Stimulated activated memory B cell treated with anti-CD40 and anti-IgM and Interleukin-4, amounts not matched to agents 10 μg/mL and 1 μg/mL and 100 μg/mL, for 72 hours (primary cell): Measurements from ENCODE around the gene SMIM17.

ENCODE experiments used
- ATAC-seq: fragments of 150-1000 bp; cut with Tn5 transposase; 2 replicates; pipeline ENCODE4 v1.10.0; 2021
- H3K27ac Mint-ChIP-seq: one replicate; pipeline ENCODE4 v1.8.0; 2022; ENCODE audit warnings: mild to moderate bottlenecking, mixed read lengths
- H3K27me3 Mint-ChIP-seq: one replicate; pipeline ENCODE4 v1.8.0; 2022; ENCODE audit warnings: mixed read lengths
- H3K36me3 Mint-ChIP-seq: one replicate; pipeline ENCODE4 v1.8.0; 2022; ENCODE audit warnings: mixed read lengths
- H3K4me1 Mint-ChIP-seq: one replicate; pipeline ENCODE4 v1.8.0; 2022; ENCODE audit warnings: mixed read lengths
- H3K4me3 Mint-ChIP-seq: one replicate; pipeline ENCODE4 v1.8.0; 2022; ENCODE audit warnings: mild to moderate bottlenecking, moderate library complexity, mixed read lengths
- H3K9me3 Mint-ChIP-seq: one replicate; pipeline ENCODE4 v1.8.0; 2022; ENCODE audit warnings: mixed read lengths

SMIM17 gene

GRCh38 chr19:56642711-56643459, at the start of gene SMIM17:
SMIM17 (plus strand) TSS chr19:56643159; CDS start chr19:56645668, 2,509 bp downstream.
- ATAC-seq: no peak
- peaks cover 10% of the 10 kb centered on the region for H3K36me3 Mint-ChIP-seq
- no peak within 1 kb of the TSS for H3K27ac Mint-ChIP-seq
- no peak within 1 kb of the TSS for H3K4me3 Mint-ChIP-seq
- peaks cover 27% of the 10 kb centered on the region for H3K9me3 Mint-ChIP-seq
- no peaks in the 10 kb centered on the region for H3K4me1 Mint-ChIP-seq
- H3K27me3 Mint-ChIP-seq: peaks cover 15% of the 10 kb centered on the region

DNA sequence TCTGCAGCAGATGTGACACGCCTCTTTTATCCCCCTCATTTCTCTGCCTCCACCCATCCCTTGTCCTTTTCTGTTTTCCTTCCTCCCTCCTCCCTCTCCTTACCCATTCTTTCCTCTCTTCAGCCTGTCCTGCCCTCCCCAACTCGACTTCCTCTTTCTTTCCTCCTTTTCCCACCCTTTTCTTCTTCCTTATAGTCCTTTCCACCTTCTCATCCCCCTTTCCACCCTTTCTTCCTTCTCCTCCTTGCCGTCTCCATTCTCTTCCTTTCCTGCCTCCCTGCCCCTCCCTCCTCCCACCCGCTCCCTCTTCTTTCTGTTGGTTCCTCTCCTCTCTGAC, 48.5 kb upstream of the SMIM17 start:
- peaks cover 29% of the 10 kb centered on the region for H3K4me1 Mint-ChIP-seq
- ATAC-seq: no peak
- H3K4me3 Mint-ChIP-seq: peak overlapping the region; percentile 89
- peaks cover 26% of the 10 kb centered on the region for H3K9me3 Mint-ChIP-seq
- H3K27me3 Mint-ChIP-seq: no peaks in the 10 kb centered on the region
- H3K36me3 Mint-ChIP-seq: peaks cover 24% of the 10 kb centered on the region
- H3K27ac Mint-ChIP-seq: peak overlapping the region; percentile 90

GRCh38 chr19:56594783-56595547, 48.0 kb upstream of the SMIM17 start, which contains the start of gene ZNF71:
ZNF71 (plus strand) TSS chr19:56595302; CDS start chr19:56601559, 6,257 bp downstream.
- peak; percentile 95 for ATAC-seq
- Mint-ChIP-seq H3K4me1 (peaks cover 29% of the 10 kb centered on the region), H3K27ac (peak within 1 kb of the TSS; percentile 90), H3K9me3 (peaks cover 26% of the 10 kb centered on the region), H3K4me3 (peak within 1 kb of the TSS; percentile 89), H3K27me3 (no peaks in the 10 kb centered on the region), H3K36me3 (peaks cover 24% of the 10 kb centered on the region)

GRCh38 chr19:56595548-56595899, 47.4 kb upstream of the SMIM17 start:
- peak; percentile 50 for ATAC-seq
- H3K9me3 Mint-ChIP-seq: peaks cover 23% of the 10 kb centered on the region
- H3K27ac Mint-ChIP-seq: peak overlapping the region; percentile 90
- no peaks in the 10 kb centered on the region for H3K27me3 Mint-ChIP-seq
- peaks cover 29% of the 10 kb centered on the region for H3K4me1 Mint-ChIP-seq
- peak overlapping the region; percentile 89 for H3K4me3 Mint-ChIP-seq
- H3K36me3 Mint-ChIP-seq: peaks cover 26% of the 10 kb centered on the region

GRCh38 chr19:56596676-56597075, 46.3 kb upstream of the SMIM17 start:
- Mint-ChIP-seq H3K4me1 (peaks cover 36% of the 10 kb centered on the region), H3K27ac (no peak overlapping the region), H3K27me3 (no peaks in the 10 kb centered on the region), H3K9me3 (peaks cover 23% of the 10 kb centered on the region), H3K36me3 (peaks cover 34% of the 10 kb centered on the region), H3K4me3 (no peak overlapping the region)
- ATAC-seq: no peak

GRCh38 chr19:56597696-56598095, 45.3 kb upstream of the SMIM17 start:
- H3K4me3 Mint-ChIP-seq: no peak overlapping the region
- H3K4me1 Mint-ChIP-seq: peaks cover 37% of the 10 kb centered on the region
- H3K27ac Mint-ChIP-seq: no peak overlapping the region
- peaks cover 45% of the 10 kb centered on the region for H3K36me3 Mint-ChIP-seq
- no peak for ATAC-seq
- H3K27me3 Mint-ChIP-seq: no peaks in the 10 kb centered on the region
- H3K9me3 Mint-ChIP-seq: peaks cover 17% of the 10 kb centered on the region

DNA sequence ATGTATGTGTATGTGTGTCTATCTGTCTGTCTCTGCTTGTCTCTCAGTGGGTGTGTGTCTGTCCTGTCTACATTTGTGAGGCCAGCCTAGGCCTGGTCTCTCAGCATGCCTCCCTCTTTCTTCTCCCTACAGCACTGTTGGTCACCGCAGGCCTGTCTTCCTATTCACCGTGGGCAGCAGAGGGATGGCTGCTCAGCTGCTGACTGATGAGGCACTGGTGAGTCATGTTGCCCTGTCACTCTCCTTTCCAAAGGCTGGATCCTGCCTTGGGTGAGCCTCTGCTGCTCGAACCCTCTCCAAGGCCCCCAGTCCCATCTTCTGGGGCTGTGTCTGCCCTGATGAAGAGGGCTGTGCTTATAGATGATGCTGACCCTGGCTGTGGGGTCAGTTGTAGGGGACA, 41.6 kb upstream of the SMIM17 start:
- no peaks in the 10 kb centered on the region for H3K27me3 Mint-ChIP-seq
- no peak overlapping the region for H3K27ac Mint-ChIP-seq
- peaks cover 78% of the 10 kb centered on the region for H3K36me3 Mint-ChIP-seq
- peaks cover 12% of the 10 kb centered on the region for H3K9me3 Mint-ChIP-seq
- H3K4me3 Mint-ChIP-seq: no peak overlapping the region
- ATAC-seq: no peak
- H3K4me1 Mint-ChIP-seq: peaks cover 14% of the 10 kb centered on the region

DNA sequence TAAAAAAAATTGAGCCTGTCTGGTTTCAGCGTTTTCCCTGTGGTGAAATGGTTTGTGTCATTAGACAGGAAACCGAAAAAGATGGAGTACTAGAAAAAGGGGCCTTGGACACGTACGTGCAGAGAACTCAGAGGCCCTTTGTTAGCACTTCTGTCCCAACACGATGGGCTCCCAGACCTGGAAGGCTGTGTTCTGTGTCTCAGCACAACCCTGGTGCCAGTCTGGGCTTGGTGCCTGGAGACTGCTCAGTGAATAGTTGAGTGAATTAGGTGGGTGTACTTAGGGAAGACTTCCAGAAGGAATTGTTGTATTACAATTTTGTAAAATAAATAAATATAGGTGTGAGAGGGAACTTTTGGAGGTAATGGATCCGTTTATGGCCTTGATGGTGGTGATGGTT, 39.1 kb upstream of the SMIM17 start:
- H3K4me3 Mint-ChIP-seq: no peak overlapping the region
- H3K36me3 Mint-ChIP-seq: peaks cover 85% of the 10 kb centered on the region
- peaks cover 16% of the 10 kb centered on the region for H3K9me3 Mint-ChIP-seq
- H3K4me1 Mint-ChIP-seq: peaks cover 11% of the 10 kb centered on the region
- no peaks in the 10 kb centered on the region for H3K27me3 Mint-ChIP-seq
- no peak overlapping the region for H3K27ac Mint-ChIP-seq
- no peak for ATAC-seq

DNA sequence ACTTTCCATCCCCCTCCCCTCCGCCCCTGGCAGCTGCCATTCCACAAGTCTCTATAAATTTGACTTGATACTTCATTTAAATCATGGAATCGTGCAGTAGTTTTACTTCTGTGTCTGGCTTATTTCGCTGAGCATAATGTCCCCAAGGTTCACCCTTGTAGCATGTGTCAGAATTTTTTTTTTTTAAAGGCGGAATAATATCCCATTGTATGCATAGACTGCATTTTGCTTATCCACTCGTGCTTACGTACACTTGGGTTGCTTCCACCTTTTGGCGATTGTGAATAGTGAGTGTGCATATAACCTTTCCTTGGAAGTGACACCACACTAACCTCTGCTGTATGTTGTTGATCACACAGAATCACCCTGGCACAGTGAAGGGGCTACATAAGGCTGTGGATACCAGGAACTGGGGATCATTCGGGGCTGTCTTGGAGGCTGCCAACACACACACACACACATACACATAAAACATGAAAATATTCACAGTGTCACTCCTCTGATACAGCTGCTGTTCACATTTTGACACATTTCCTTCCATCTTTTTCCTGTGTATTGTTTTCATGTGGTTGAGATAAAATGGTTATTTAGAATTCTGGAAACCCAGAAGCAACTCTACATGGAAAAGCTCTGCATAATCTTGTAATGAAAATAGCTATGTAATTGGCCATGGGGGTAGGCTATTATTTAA, 34.5 kb upstream of the SMIM17 start:
- no peak overlapping the region for H3K27ac Mint-ChIP-seq
- peaks cover 30% of the 10 kb centered on the region for H3K9me3 Mint-ChIP-seq
- H3K4me3 Mint-ChIP-seq: no peak overlapping the region
- ATAC-seq: no peak
- no peaks in the 10 kb centered on the region for H3K27me3 Mint-ChIP-seq
- H3K4me1 Mint-ChIP-seq: peaks cover 5% of the 10 kb centered on the region
- peaks cover 91% of the 10 kb centered on the region for H3K36me3 Mint-ChIP-seq

DNA sequence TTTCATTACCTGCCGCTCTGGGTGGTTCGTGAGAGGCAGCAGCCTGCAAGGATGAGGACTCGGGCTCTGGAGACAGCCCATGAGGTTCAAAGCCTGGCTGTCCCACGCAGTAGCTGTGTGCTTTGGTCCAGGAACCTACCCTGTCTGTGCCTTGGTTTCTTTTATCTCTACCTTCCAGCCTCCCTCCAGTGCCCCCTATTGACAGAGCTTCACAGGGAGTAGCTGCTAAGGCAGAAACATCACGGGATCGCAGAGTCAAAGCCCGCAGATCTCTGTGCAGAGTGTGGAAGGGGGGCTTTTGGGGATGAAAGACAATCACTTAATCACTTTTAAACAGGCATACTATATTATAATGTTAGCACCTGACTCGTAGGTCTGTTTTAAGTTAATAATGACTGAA, 31.7 kb upstream of the SMIM17 start:
- Mint-ChIP-seq H3K9me3 (peaks cover 44% of the 10 kb centered on the region), H3K36me3 (peaks cover 94% of the 10 kb centered on the region), H3K4me3 (no peak overlapping the region)

GRCh38 chr19:56612737-56613136, 30.2 kb upstream of the SMIM17 start:
- no peak overlapping the region for H3K4me3 Mint-ChIP-seq
- H3K36me3 Mint-ChIP-seq: peaks cover 96% of the 10 kb centered on the region

More for the DNA sequence above, 31.7 kb upstream of the SMIM17 start:
- Mint-ChIP-seq H3K4me1 (peaks cover 5% of the 10 kb centered on the region), H3K27me3 (no peaks in the 10 kb centered on the region), H3K27ac (no peak overlapping the region)
- ATAC-seq: no peak

DNA sequence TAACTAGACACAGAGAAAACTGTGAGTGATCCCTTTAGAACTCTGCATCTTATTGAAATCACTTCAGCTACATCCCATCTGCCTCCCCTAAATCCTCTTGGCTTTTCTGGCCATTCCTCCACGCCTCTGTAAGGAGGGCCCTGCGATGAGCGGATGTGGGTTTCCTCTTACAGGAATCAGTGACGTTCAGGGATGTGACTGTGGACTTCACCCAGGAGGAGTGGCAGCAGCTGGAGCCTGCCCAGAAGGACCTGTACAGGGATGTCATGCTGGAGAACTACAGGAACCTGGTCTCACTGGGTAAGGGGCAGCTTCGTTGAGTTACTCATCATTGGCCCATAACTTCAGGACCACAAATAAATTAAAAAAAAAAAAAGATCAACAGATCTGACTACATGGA, 29.3 kb upstream of the SMIM17 start:
- Mint-ChIP-seq H3K27me3 (no peaks in the 10 kb centered on the region), H3K36me3 (peaks cover 96% of the 10 kb centered on the region), H3K4me1 (peaks cover 5% of the 10 kb centered on the region), H3K27ac (no peak overlapping the region), H3K4me3 (no peak overlapping the region), H3K9me3 (peaks cover 48% of the 10 kb centered on the region)
- no peak for ATAC-seq

More at GRCh38 chr19:56612737-56613136, 30.2 kb upstream of the SMIM17 start:
- no peak for ATAC-seq
- H3K27ac Mint-ChIP-seq: no peak overlapping the region
- H3K27me3 Mint-ChIP-seq: no peaks in the 10 kb centered on the region
- peaks cover 48% of the 10 kb centered on the region for H3K9me3 Mint-ChIP-seq
- peaks cover 5% of the 10 kb centered on the region for H3K4me1 Mint-ChIP-seq

DNA sequence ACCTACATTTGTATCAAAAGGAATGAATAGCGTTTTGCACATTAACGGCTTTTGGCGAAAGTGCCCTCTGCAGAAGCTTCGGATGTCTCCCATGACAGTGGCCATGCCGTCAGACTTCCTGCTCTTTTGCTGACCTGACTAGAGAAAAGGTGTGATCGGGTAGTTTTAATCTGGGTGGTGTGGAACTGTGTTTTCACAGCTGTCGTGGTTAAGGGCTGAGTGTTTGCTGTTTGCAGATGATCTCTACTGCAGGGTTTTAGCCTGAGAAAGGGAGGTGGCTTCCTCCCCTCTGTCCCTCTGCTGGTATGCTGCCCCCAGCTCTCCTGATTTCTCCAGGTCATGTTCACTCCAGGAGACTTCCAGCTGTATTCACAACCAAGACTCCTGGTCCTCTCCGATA, 25.4 kb upstream of the SMIM17 start:
- no peaks in the 10 kb centered on the region for H3K4me1 Mint-ChIP-seq
- no peak for ATAC-seq

GRCh38 chr19:56619121-56619520, 23.8 kb upstream of the SMIM17 start:
- Mint-ChIP-seq H3K4me3 (no peak overlapping the region), H3K27ac (no peak overlapping the region), H3K9me3 (peaks cover 29% of the 10 kb centered on the region), H3K27me3 (no peaks in the 10 kb centered on the region), H3K4me1 (no peaks in the 10 kb centered on the region), H3K36me3 (peaks cover 97% of the 10 kb centered on the region)
- no peak for ATAC-seq

More for the DNA sequence above, 25.4 kb upstream of the SMIM17 start:
- Mint-ChIP-seq H3K27me3 (no peaks in the 10 kb centered on the region), H3K9me3 (peaks cover 39% of the 10 kb centered on the region), H3K36me3 (peaks cover 95% of the 10 kb centered on the region), H3K27ac (no peak overlapping the region), H3K4me3 (no peak overlapping the region)

GRCh38 chr19:56622374-56622773, 20.6 kb upstream of the SMIM17 start:
- peaks cover 24% of the 10 kb centered on the region for H3K9me3 Mint-ChIP-seq
- no peaks in the 10 kb centered on the region for H3K27me3 Mint-ChIP-seq
- ATAC-seq: no peak
- peaks cover 86% of the 10 kb centered on the region for H3K36me3 Mint-ChIP-seq
- no peak overlapping the region for H3K27ac Mint-ChIP-seq
- H3K4me1 Mint-ChIP-seq: no peaks in the 10 kb centered on the region
- H3K4me3 Mint-ChIP-seq: no peak overlapping the region
